Brain pericyte (primary cell): ENCODE data around the gene TDRD7.
"Not testable (repeated sequence)": the region's sequence is repeated elsewhere in the genome, so short reads cannot be mapped to it uniquely, and the experiment has no call there.

Experiments used
- DNase-seq: peaks from one replicate; pipeline ENCODE4 v3.0.0-alpha.2; 2012; ENCODE audit warnings: low read depth, low spot score

TDRD7 gene

DNA sequence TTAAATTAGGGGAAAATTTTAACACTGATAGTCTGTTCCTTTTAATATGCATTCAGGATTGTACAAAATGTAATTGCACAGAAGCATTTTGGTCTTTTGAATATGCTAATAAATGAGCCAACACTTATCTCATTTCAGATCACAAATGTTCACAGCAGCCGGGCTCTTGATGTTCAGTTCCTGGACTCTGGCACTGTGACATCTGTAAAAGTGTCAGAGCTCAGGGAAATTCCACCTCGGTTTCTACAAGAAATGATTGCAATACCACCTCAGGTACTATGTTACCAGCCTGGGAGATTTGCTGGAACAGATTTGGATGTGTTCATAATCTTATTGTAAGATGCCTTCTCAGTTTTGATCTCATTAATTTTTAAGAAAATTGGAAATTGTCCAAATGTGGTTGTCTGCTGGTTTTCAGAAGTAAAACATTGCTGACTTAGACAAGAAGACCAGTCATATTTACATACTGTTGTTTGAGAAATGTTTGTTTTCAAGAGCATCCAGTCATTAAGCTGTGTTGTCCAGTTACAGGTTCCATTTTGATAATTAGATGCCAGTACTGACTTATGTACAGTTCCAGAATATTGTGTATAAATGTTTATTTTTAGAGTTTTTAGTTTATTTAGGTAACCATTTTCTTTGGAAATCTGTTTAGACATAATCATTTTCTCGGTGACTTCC is 66.5 kb downstream of the TDRD7 start:
- DNase-seq = no peak

DNA sequence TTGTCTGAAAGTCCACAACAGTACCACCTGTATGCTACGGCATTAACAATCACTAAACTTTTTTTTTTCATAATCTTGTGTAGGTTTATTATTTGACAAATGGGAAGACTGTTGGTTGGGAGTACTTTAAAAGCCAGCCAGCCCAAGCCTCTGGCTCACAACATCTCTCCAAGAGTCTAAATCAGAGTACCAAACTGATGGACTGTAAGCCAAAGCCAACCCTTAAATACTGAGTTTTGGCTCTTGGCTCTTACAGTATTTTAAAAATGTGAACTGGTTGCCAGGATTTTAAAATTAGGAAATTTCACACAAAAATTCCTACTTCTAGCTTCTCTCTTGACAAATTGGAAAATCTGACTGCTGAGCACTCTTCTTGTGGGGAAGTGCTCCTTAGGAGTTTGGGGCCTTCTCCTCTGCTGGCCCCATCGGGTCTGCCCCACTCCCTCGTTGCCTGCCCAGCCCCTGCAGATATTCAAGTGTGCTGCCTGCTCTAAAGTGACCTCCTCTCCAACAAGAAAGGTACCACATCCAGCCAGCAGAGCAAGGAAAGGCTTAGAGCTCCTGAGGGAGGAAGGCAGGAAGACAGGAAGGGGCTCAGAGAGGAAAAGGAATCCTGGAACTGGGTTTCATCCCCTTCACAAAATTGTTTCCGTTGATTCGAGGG is 67.7 kb downstream of the TDRD7 start:
- no peak for DNase-seq

DNA sequence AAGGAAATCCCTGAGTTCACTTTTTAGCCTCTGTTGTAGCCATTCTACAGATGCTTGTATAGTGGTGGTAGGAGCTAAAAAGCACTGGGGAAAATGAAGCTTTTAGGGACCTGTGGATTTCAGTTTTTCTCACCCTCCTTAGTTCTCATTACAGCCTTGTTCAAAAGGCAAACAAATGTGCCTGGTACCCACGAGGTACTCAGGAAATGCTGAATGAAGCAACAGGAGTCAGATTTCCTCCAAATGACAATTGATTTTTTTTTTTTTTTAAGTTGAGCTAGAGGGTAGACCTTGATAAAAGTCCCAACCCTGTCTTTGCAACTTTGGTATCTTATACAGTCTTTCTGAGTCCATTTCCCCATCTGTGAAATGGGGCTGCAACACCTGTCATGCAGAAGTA is 68.3 kb downstream of the TDRD7 start:
- DNase-seq = no peak

DNA sequence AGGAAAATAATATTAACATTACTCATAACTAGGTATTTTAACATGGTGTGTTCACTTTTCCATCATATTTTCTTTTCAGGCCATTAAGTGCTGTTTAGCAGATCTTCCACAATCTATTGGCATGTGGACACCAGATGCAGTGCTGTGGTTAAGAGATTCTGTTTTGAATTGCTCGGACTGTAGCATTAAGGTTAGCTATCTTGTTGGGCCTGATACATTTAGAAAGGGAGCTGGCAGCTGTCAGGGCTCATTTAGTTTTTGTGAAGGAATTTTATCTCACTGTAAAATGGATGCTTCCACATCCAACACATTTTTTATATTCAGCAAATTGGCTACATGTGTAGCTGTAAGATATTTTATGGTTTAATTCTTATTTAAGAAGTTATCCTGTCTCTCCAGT is 68.9 kb downstream of the TDRD7 start:
- DNase-seq = no peak

DNA sequence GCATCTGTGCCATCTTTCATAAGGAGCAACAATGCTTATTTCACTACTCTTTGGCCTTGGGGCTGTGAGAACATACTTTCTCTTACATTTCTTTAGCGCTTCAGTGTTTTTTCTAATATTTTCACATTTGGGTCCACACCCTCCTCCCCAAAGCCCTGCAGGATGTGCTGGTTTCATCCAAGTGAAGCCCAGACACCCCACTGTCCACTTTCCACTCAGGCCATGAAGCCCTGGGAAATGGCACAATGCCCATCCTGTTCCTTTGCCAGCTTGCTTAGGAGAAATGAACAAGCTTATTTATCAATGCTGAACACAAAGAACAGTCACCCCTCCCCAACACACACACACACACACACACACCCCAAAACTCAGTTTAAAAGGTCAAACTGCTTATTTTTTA is 72.2 kb downstream of the TDRD7 start:
- no peak for DNase-seq

DNA sequence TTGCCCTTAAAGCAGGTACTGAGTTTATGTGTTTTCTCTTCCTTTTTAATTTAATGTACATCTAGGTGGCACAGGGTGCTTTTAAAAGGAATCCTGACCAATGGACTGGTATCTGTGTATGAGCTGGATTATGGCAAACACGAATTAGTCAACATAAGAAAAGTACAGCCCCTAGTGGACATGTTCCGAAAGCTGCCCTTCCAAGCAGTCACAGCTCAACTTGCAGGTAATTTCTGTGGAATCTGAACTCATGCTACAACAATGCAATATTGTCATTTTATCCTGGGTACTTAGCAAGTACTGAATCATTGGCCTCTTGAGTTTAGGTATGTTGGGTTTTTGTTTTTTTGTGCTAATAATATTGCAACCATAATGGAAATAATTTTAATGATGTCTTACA is 75.2 kb downstream of the TDRD7 start:
- no peak for DNase-seq

DNA sequence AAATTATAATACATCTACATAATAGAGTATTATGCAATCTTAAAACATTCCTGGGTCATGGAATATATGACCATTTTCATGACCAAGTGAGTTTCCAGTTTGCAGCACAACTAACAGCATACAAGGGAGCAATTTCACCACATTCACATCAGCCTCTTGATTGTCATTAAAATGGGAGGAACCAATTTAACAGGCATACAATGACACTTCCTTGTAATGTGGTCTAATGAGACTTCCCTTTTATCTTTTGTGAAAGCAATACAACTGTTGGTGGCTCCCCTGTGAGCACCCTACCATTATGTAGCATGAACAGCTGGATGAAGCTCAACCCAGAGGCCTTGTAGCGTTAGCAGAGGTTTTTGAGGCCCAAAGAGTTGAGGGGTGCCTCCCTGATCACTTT is 76.0 kb downstream of the TDRD7 start:
- no peak for DNase-seq

DNA sequence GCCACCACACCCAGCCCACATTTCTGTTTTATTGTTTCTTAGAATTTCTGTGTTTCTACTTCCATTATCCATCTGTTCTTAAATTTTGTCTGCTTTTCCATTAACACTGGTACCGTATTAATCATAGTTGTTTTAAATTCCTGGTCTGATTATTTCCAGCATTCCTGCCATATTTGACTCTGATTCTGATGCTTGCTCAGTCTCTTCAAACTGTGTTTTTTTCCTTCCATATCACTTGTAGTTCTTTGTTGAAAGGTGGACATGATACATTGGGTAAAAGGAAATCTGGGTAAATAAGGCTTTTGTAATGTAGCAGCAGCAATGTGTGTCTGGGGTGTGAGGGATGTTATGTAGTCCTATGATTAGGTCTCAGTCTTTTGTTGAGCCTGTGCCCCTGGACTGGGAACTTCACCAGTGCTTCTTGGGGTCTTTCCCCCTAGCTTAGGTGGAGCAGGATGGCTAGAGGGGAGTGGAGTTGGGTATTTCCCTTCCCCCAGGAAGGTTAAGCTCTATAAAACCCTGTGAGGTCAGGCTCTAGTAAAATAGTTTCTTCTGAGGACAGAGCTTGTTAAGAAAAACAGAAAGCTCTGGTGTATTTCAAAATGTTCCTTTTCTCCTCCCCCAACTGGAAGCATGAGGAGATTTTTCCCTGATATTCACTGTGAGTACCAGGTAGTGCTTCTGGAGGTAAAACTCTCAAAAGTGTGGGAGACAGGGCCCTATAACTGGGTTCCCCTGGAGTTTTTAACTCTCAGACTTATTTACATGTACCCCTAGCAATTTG is 79.5 kb downstream of the TDRD7 start:
- no peak for DNase-seq

DNA sequence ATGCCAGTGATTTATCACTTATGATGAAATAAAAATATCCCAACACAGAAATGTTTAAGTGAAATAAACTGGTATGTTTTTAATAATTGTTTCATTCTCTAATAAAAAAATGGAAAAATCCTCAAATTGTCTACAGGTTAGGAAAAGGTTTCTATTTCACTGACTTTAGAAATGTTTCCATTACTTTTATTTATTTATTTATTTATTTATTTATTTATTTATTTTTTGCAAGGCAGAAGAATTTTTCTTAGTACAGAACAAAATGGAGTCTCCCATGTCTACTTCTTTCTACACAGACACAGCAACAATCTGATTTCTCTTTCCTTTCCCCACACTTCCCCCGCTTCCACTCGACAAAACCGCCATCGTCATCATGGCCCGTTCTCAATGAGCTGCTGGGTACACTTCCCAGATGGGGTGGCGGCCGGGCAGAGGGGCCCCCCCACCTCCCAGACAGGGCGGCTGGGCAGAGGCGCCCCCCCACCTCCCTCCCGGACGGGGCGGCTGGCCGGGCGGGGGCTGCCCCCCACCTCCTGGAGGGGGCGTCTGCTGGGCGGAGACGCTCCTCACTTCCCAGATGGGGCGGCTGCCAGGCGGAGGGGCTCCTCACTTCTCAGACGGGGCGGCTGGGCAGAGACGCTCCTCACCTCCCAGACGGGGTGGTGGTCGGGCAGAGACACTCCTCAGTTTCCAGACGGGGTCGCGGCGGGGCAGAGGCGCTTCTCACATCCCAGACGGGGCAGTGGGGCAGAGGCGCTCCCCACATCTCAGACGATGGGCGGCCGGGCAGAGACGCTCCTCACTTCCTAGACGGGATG is 85.9 kb downstream of the TDRD7 start:
- not testable (repeated sequence) for DNase-seq

DNA sequence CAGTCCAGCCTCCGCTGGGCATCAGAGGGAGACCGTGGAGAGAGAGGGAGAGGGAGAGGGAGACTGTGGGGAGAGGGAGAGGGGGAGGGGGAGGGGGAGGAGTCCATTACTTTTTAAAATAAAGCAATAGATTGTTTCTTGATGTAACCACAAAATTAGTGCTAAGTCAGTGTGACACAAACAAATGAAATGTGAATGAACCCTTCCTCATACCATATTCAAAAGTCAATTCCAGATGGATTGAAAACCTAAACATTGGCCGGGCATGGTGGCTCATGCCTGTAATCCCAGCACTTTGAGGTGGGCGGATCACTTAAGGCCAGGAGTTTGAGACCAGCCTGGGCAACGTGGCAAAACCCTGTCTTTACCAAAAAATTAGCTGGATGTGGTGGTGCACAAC is 87.0 kb downstream of the TDRD7 start:
- not testable (repeated sequence) for DNase-seq

DNA sequence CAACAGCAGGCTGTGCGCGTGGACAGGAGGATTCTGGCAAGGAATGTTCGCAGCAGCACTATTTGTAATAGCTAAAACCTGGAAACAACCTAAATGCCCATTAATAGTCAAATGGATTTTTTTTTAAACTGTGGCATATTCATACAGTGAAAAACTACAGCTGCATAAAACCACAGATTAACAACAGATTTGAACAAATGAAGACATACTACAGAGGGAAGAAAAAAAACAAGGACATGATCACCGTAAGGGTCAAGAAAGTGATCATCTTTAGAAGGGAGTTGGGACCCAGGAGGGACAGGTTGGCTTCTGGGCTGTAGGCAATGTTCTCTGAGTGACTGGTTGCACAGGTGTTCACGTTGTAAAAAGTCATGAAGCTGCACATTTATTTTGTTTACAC is 88.4 kb downstream of the TDRD7 start:
- DNase-seq = no peak

DNA sequence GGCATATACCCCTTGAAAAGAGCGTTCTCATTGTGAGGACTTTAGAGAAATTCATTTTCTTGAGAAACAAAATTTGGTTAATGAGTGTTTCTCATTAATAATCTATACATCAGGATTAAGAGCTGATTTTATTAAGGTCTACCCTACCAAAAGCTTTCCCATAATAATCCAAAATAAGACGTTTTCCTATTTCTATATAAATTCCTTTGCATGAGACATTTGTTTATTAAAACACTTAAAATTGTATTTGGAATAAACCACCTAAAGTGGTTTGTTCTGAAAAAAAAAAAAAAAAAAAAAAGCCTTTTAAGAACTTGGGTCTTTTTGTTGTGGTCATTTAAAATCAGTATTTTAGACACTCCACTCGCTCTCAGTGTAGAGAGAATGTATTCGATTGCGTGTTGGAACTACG is 88.9 kb downstream of the TDRD7 start:
- no peak for DNase-seq

DNA sequence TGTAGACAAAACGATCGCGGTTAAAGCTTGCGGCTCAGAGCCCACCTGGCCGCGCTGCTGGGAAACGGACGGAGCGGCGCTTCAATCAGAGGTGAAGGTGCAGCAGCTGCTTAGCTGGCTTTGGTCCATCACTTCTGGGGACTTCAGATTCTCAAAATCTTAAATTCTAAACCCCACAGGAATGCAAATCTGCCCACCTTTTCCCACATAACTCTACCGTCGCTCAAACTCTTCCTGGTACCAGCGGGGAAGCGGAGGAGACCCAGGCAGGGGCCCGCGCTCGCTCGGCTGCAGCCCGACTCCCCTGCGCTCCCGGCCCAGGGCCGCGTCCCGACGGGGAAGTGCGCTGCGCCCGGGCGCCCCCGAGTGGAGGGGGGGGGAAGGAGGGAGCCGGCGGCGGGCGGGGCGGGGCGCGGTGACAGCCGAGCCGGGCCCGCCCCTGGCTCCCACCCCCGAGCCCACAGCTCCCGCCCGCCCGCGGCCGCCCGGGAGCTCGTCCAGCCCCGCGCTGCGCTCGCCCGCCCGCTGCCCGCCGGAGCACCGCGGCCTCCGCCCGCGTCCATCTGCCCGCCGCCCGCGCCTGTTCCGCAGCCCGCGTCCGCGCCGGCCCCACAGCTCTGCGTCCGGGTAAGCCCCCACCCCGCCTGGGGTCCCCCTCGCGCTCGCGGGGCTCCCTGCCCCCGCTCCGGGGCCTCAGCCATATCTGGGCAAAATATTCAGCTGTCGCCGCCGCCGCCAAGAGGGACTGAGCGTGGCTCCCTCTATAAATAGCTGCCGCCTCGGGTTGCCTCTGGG is 89.5 kb downstream of the TDRD7 start, which contains the start of gene TMOD1:
TMOD1 (plus strand) TSS at position 490 of the 795 bp plus-strand sequence. CDS start 22,523 bp downstream, outside the sequence.
- DNase-seq = no peak

DNA sequence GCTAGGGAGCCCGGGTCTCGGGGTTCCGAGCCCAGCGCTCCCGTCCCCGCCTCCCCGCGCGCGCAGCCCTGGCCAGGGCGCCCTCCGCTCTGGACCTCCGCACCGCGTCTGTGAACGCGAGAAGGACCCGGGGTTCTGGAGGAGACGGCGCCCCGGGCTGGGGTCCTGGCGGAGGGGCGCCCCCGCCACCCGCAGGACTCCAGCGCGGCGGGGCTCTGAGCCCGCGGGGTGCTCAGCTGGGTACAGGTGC is 90.0 kb downstream of the TDRD7 start:
- DNase-seq = no peak

DNA sequence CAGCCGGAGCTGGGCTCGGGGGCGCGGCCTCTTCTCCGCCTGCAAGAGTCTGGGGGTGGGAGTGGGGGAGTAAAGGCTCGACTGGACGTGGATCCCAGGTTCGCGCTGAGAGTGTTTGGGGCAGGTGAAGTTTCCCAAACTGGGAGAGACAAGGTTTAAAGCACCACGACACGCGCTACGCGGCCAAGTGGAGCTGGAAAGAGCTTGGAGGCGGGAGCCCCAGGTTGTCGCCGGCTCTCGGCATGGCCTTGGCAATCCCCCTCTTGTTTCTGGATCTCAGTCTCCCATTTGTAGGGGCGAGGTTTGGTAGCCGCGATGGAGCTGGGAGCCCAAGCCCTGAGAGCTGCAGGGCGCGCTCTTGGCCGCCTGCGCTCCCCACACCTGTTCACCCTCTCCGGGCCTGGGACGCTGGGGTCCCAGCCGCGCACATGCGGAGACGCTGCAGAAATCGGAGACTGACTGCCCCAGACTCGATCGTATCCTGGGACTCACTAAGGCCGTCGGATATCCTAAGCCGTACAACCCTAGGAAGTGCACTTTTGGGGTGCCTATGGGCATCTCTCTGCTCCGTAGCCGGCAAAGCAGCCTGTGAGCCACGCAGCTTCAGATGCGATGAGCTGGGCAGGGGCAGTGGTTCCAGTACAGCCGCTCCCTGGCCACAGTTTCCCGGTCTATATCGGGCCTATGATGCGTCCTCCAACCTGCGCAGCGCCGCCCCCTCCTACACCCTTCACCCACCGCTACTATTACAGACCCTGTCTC is 90.5 kb downstream of the TDRD7 start:
- no peak for DNase-seq

DNA sequence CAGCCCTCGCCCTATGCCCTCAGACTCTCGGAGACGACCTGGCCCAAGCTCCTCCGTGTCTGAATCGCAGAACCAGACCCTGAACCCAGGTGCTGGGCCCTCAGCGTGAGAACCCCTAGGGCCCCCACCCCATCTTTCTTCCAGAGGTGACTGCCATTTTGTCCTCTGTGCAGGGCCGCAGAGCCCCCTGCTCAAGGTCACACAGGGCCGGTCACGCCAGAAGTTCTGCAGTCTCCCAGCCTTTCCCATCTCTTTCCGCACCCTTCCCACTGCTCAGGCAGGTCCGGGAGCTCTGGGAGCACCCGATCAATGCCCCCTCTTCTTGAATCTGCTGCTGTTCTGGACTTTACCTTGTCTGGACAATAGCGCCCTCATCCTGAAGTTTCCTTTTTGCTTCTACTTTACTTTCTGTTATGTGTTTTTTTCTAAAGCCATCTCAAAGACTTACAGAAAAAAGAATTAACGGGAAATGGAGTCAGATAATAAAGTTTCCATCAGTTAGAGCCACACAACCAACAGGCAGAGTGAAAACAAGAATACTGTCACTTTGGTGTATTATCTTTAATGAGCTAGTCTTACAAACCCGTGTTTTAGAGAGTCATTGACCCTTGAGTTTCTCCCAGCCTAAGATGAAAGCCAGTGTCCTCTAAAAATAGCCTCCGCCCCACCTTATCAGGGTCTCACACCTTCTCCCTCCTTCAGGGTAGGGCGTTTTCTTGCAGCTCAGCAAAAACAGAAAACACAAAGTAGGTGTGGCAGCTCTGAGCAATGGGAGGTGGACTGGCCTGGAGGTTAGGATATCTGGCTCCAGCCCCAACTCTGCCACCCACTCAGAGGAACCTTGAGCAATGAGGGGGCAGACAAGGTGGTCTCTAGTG is 91.3 kb downstream of the TDRD7 start:
- no peak for DNase-seq

DNA sequence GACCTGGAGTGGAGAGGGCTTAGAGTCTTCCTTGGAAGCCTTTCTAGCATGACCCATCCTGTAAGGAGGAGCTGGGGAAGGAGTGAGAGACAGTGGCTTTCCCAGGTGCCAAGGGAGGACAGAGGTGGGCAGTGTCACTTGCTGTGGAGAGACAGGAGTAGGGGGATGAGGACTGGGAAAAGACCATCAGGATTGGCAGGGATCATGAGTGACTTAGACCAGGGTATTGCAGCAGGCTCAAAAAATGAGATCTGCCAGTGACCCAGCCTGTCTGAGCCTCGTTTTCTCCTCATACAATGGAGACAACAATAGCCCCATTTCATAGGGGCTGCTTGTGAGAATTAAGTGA is 91.9 kb downstream of the TDRD7 start:
- no peak for DNase-seq

DNA sequence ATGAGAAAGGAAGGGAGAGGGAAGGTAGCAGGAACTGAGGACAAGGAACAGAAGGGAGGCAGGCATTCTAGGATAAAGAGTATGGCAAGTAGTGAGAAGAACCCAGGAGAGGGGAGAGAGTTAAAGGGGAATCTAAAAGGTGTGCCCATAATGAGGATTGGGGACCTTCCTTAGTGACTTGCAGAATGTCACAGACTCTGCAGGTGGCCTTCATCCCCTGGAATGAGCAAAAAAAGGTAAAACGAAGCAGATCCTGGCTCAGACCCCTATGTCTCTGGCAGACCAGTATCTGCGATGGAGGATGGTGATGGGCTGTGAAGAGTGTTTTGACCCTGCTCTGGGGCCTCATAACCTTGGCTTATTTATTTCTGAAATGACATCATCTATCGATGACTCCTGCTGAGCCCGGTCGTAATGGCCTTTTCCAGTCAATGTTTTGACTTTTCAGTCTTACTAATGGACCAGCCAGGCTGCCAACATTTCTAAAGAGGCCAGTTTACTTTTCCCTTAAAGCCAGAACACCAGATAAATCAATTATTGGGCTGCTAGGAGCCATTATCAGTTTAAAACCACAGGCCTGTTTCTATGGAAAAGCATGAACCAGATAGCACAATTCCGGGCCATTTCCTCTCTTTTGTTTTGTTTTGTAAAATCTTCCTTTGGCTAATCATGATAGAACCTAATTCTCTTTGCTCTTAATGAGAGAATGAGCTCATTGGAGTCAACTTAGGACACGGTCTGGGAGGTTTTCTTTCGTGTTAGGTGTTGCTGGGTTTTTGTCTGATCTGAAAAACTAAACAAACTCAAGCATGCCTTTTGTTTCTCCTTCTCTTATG is 92.7 kb downstream of the TDRD7 start:
- DNase-seq = no peak

DNA sequence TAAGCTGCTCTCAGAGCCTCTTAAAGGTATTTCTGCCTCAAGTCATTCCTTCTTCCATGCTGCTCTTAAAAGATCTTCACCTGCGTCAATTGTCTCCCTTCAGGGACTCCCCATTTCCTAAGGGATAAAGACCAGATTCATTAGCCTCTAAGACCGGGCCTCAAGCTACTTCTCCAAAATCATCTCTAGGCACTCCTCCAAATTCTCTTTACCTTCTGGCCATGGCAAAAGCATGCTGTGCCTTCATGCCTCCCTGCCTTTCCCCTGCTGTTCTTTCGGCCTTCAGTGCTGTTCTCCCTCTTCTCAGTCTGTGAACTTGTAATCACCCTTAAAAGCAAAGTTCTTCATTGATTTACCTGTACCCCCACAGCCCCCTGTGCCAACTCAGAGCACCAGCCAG is 93.9 kb downstream of the TDRD7 start:
- DNase-seq = no peak
